SK-N-DZ (cell line): ENCODE results near the gene XYLT1.

Source experiments
- DNase-seq: peaks from one replicate; pipeline ENCODE4 v3.0.0-alpha.2; 2015; ENCODE audit warnings: low spot score

Gene XYLT1

GRCh38 chr16:17205279-17206211 is 265.2 kb downstream of the XYLT1 start:
- DNase-seq: no peak

GRCh38 chr16:17204644-17205043 is 266.1 kb downstream of the XYLT1 start:
- DNase-seq: no peak

- DNase-seq: no peak
Measured at GRCh38 chr16:17204206-17204605, 266.6 kb downstream of the XYLT1 start.

- no peak for DNase-seq
Measured at GRCh38 chr16:17203424-17203823, 267.3 kb downstream of the XYLT1 start.

- no peak for DNase-seq
Measured at GRCh38 chr16:17199135-17199534, 271.6 kb downstream of the XYLT1 start.

- DNase-seq: no peak
Measured at GRCh38 chr16:17196526-17196925, 274.2 kb downstream of the XYLT1 start.

- DNase-seq: peak; percentile 26
Measured at GRCh38 chr16:17194190-17194780, 276.5 kb downstream of the XYLT1 start.

- DNase-seq: no peak
Measured at GRCh38 chr16:17193566-17194100, 277.1 kb downstream of the XYLT1 start.

- DNase-seq: no peak
Measured at GRCh38 chr16:17184026-17184425, 286.7 kb downstream of the XYLT1 start.

GRCh38 chr16:17177959-17178905 is 292.5 kb downstream of the XYLT1 start:
- DNase-seq: no peak

GRCh38 chr16:17177242-17177958 is 293.4 kb downstream of the XYLT1 start:
- peak; percentile 29 for DNase-seq

- DNase-seq: no peak
Measured at GRCh38 chr16:17176199-17176598, 294.6 kb downstream of the XYLT1 start.

- no peak for DNase-seq
Measured at GRCh38 chr16:17173281-17173680, 297.5 kb downstream of the XYLT1 start.

- no peak for DNase-seq
Measured at GRCh38 chr16:17171250-17172143, 299.3 kb downstream of the XYLT1 start.

- no peak for DNase-seq
Measured at GRCh38 chr16:17170435-17170834, 300.3 kb downstream of the XYLT1 start.

- no peak for DNase-seq
Measured at GRCh38 chr16:17168181-17168580, 302.6 kb downstream of the XYLT1 start.

GRCh38 chr16:17166095-17166494 is 304.7 kb downstream of the XYLT1 start:
- DNase-seq: no peak

GRCh38 chr16:17162560-17162959 is 308.2 kb downstream of the XYLT1 start:
- no peak for DNase-seq

GRCh38 chr16:17160920-17161431 is 309.8 kb downstream of the XYLT1 start:
- no peak for DNase-seq
